ENCODE results near the gene TMED3.
"Not testable (repeated sequence)": the region's sequence is repeated elsewhere in the genome, so short reads cannot be mapped to it uniquely, and the experiment has no call there.

DNA sequence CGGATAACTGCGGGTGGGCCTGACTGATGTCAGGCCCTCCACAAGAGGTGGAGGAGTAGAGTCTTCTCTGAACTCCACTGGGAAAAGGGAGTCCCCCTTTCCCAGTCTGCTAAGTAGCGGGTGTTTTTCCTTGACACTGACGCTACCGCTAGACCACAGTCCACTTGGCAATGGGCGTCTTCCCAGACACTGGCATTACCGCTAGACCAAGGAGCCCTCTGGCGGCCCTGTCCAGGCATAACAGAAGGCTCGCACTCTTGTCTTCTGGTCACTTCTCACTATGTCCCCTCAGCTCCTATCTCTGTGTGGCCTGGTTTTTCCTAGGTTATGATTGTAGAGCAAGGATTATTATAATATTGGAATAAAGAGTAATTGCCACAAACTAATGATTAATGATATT is 9.1 kb downstream of the TMED3 start:
- TF ChIP-seq, protein P1, sequence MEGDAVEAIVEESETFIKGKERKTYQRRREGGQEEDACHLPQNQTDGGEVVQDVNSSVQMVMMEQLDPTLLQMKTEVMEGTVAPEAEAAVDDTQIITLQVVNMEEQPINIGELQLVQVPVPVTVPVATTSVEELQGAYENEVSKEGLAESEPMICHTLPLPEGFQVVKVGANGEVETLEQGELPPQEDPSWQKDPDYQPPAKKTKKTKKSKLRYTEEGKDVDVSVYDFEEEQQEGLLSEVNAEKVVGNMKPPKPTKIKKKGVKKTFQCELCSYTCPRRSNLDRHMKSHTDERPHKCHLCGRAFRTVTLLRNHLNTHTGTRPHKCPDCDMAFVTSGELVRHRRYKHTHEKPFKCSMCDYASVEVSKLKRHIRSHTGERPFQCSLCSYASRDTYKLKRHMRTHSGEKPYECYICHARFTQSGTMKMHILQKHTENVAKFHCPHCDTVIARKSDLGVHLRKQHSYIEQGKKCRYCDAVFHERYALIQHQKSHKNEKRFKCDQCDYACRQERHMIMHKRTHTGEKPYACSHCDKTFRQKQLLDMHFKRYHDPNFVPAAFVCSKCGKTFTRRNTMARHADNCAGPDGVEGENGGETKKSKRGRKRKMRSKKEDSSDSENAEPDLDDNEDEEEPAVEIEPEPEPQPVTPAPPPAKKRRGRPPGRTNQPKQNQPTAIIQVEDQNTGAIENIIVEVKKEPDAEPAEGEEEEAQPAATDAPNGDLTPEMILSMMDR (conservative IDR thresholded peaks at IDR 0.05) = not testable (repeated sequence)
- not testable (repeated sequence) for TF ChIP-seq EZH2 (IDR thresholded peaks at IDR 0.05; ENCODE audit: low read depth)

Data from PC-9 (cell line).